Activated naive CD4-positive, alpha-beta T cell treated with anti-CD3 and anti-CD28 coated beads, Interleukin-2, amount 50 U/mL, for 16 hours (primary cell): ENCODE results near the gene PCDHGA1.

Experiments used
- DNase-seq: peaks from one replicate; pipeline ENCODE4 v3.0.0-alpha.2; 2020

Gene PCDHGA1

DNA sequence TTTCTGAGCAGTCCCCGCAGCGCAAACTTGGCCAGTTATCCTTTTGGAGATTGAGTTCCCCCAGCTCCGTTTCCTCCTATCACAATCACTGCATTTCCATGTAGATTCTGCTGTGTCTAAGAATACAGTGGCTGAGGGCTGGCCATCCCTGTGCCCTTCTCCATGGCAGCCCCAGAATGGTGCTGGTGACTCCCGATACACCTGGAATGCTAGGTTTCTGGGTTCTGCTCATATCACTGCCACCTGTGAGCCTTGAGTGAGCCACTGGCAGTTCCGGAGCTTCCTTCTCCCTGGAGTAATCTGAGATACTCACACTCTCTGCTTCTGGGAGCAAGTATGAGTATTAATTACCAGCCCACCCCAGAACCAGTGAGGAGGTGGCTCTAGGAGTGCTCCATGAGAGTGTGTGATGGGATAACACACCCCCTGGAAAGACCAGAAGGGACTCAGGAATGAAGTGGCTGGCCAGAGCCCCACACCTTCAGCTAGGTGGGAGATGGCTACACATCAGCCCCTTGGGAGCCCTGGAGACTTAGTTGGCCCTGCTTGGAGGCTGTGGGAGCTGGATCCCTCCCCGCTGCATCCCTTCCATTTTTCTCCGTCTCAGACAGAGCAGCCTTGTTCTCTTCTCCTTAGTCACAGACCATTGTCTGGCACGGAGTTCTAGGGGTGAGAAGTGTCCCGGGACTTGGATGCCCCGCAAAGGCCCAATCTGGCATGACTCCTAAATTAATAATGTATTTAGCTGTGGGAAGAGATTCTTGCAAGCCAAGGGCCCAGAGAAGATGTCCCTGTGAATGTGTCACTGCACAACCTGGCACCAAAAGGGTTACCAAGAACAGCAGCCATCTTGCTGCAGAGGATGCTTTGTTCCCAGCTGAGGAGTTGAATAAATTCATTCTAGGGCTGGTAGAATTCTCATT, 163.4 kb downstream of the PCDHGA1 start:
- DNase-seq: no peak

DNA sequence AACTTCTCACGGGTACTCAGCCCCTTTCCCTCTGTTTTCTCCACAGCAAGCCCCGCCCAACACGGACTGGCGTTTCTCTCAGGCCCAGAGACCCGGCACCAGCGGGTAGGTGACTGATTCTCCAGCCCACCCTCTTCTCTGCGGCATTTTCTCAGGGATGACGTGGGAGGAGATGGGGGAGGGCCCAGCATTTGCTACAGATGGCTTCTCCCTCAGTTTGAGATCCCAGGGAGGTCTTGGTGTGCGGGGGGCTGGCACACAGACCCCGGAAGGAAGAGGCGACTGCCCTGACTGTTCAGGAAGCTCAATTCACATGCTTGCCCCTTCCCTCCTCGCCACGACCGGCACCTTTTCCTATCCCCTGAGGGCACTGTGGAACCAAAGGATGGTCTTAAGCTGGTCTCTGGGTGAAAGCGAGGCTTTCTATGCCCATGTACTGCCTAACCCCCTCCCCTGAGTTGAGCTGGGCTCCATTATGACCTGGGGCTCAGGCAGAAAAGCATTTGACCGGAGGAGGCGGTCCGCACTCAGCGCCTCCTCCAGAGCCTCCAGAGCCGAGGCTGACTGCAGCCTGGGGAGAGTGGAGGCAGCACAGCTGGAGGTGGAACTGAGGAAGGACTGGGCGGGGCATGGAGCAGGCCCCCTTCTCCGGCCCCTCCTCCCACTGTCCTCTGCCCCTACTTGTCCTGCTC, 164.6 kb downstream of the PCDHGA1 start:
- no peak for DNase-seq

DNA sequence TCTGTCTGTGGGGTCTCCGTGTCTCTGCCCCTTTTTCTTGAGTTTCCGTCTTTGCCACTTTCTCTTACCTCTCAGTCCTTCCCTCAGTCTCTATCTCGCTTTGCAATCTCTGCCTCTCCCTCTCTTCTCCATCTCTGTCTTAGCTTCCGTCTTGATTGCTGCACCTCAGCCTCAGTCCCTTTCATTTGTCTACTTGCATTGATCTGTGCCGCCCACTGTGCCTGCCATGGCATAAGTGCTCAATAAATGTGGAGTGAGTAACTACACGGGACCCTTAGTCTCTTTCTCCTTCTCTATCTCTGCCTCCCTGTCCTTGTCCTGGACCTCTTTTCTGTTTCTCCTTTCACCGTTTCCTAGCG, 165.1 kb downstream of the PCDHGA1 start:
- DNase-seq: no peak

DNA sequence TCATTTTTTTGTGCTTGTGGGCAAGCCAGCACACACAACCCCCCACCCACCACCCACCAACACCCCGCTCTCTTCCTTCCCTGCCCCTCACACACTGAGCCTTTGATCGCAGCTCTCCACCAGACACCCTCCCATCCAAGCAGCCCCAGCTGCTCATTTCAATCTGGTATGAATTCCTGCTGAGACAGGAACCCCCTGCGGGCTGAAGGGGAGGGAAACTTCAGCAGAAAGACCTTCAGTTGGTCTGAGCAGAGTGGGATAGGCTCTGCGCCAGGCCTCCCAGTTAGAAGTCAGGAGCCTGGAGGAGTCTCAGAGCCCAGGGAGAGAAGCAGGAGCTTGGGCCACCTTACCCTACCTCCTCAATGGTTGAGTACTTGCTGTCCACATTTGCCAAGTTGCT, 165.7 kb downstream of the PCDHGA1 start:
- DNase-seq: no peak

DNA sequence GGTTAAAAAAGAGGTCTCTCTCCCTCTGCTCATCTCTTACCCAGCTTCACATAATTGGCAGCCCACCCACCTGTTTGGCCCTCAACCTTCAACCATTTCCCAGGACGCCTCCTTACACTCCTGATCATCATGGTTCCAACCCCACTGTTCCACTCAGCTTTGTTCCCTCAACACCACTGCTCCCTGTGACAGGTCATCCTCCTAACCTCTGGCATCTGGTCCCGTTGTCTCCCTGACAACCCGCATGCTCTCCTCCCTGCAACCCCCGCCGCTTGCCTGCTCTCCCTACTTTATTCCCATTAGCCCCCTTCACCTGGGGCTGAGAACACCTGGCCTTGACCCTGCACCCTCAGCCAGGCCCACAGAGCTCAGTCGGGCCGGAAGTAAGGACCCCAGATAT, 171.4 kb downstream of the PCDHGA1 start:
- no peak for DNase-seq

DNA sequence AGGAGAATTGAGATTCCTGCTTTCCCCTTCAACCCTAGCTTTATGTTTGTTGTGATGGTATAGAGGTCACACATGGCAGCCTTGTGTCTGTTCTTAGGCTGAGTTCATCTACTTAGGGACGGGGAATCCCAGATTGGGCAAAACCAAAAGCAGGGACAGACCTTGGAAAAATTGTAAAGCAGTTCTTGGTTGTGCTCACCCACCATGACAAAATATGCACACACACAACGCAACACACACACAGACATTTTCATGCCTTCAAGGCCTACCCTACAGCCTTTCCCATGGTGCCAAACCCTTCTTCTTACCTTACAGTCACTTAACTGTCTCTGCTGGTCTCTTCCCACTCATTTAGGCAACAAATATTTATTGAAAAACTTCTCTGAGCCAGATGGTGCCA, 173.4 kb downstream of the PCDHGA1 start:
- DNase-seq: no peak

DNA sequence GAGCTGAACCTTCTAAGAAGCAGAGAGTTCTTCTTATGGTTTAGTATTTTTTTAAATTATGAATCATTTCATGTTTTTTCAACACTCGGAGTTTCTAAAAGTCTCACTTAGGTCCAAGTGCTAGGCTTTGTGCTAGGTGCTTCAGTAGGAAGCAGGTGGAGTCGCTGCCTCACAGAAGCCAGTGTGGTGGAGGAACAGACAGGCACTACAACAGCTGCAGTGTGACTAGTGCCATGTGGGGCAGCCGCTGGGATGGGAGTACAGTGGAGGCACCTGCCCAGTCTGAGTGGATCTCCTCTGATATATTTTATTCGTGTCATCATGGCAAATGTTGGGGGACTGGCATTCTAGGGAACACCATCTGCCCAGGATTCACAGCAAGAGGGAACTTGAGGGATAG, 173.9 kb downstream of the PCDHGA1 start:
- DNase-seq: no peak

DNA sequence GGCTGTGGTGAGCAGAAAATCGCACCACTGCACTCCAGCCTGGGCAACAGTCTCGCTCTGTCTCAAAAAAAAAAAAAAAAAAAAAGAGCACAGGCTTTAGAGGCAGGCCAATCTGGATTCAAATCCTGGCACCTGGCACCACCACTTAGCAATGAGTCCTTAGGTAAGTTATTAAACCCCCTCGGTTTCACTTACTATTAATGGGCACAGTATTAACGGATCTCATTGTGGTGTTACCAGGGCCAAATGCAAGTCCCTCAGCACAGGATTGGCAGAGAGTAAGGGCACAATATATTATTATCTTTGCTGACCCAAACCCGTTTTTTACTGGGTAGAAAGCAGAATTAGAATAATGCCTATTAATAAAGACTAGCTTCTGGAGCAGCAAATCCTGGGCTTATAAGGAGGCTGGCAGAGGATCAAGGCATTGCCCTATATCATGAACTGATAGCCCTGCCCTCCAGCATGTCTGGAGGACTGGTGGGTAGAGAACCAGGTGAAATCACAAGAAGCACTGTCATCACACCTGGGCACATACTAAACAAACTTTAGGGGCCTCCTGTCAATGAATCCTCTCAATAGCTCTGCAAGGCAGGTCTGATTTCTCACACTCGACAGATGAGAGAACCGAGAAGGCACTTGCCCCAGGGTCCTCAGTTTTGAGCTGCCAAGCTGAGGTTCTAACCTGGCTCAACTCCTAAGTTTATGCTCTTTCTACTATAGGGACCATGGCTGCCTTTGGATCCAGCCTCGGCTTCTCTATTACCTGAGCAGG, 176.3 kb downstream of the PCDHGA1 start:
- DNase-seq: no peak

DNA sequence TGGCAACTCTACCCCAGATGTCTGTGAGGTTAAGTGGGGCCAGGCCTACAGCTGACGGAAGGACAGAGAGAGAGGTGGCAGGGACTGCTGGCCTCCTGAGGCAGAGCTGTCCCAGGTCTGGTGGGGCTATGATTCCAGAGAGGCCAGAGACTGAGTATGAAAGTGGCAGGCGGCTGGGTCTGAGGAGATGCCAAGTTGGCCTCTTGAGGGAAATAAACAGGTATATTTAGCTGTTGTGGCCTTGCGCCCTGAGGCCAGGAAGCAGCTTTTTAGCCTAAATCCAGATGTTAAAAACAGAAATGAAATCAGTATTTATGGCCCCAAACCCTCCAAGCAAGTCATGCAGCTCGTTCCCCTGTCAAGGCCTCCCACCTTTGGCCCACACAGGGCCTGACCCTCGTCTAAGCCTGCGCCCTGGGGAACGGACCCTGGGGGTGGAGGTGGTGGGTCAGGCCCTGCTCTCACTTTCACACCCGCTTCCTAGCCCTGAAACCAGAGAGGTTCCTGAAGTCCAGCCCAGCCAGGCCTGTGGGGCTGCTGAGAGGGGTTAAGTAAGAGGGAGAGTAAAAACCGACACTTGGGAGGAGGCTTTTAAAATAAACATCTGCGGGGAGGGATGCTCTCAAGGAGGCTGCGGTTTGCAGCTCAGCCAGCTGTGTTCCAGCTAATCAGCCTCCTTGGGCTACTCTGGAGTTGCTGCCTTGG, 177.2 kb downstream of the PCDHGA1 start:
- DNase-seq: no peak

DNA sequence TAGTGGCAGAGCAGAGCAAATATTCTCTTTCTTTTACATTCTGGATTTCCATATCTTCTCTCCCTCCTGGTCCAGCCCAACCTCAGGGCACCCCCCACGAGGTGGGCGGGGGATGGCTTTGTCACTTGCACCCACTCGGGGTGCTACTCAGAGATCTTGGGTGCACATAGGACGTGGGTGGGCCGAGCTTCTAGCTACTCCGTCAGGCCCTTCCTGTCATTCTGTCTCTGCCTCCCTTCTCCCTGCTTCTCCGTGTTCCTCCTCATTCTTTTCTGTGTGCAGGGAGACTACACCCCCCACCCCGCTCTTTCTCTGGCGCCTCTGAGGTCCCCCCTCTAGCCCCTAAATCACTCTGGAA, 178.1 kb downstream of the PCDHGA1 start:
- no peak for DNase-seq

DNA sequence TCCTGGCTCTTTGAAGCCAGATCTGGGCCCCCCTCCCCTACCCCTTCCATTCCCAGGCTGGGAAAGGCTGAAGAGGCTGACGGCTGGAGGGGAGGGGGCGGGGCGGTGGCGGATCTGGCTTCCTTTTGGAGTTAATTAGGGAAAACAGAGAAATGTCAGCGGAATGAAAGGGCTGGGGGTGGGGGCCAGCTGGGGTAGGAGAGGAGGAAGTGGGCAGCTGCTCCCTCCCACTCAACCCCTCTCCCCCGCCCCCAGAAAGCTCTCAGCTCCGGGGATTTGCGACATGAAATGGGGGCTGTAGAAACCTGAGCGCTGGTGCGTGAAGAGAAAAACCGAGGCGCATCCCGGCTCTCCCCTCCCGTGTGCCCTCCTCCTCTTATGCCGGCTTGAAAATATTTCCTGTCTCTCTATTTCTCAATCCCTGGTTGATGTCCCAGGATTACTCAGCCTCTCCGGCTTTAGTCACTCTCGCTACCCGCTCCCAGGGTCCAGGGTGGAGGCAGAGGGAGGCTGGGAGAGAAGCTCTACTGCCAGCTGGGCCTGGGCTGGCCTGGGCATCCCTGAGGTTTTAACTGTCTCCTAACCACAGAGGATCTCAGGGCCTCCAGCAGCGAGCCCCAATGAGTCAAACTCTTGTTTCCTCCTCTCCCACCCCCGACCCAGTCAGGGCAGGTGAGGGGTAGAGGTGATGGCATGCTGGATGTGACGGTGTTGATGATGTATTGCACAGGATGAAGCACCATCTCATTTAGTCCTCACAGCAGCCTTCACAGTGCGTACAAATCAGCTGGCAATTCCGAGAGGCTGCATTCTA, 178.7 kb downstream of the PCDHGA1 start:
- DNase-seq: no peak

DNA sequence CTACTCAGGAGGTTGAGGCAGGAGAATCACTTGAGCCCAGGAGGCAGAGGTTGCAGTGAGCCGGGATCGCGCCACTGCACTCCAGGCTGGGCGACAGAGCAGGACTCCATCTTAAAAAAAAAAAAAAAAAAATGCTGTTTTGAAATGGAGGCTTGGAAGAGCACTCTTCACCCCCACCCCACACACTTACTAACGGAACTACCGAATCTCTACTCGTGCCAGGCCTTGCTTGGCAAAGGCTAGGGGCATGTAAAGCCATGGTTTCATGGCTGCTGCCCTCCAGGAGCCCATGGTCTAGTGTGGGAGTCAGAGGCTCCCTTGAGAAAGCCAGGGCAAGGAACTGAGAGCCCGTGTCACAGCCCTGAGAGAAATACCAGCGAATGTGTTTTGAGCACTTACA, 179.8 kb downstream of the PCDHGA1 start:
- DNase-seq: no peak

DNA sequence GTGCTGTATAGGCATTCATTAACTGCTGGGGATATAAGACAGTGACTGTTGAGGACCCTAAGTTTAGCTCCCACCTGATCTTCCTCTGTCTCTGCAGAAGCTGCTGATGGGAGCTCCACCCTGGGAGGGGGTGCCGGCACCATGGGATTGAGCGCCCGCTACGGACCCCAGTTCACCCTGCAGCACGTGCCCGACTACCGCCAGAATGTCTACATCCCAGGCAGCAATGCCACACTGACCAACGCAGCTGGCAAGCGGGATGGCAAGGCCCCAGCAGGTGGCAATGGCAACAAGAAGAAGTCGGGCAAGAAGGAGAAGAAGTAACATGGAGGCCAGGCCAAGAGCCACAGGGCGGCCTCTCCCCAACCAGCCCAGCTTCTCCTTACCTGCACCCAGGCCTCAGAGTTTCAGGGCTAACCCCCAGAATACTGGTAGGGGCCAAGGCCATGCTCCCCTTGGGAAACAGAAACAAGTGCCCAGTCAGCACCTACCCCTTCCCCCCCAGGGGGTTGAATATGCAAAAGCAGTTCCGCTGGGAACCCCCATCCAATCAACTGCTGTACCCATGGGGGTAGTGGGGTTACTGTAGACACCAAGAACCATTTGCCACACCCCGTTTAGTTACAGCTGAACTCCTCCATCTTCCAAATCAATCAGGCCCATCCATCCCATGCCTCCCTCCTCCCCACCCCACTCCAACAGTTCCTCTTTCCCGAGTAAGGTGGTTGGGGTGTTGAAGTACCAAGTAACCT, 180.7 kb downstream of the PCDHGA1 start:
- DNase-seq: no peak

DNA sequence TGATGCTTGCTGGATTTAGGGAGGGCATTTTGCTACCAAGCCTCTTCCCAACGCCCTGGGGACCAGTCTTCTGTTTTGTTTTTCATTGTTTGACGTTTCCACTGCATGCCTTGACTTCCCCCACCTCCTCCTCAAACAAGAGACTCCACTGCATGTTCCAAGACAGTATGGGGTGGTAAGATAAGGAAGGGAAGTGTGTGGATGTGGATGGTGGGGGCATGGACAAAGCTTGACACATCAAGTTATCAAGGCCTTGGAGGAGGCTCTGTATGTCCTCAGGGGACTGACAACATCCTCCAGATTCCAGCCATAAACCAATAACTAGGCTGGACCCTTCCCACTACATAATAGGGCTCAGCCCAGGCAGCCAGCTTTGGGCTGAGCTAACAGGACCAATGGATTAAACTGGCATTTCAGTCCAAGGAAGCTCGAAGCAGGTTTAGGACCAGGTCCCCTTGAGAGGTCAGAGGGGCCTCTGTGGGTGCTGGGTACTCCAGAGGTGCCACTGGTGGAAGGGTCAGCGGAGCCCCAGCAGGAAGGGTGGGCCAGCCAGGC, 181.5 kb downstream of the PCDHGA1 start:
- DNase-seq: no peak

DNA sequence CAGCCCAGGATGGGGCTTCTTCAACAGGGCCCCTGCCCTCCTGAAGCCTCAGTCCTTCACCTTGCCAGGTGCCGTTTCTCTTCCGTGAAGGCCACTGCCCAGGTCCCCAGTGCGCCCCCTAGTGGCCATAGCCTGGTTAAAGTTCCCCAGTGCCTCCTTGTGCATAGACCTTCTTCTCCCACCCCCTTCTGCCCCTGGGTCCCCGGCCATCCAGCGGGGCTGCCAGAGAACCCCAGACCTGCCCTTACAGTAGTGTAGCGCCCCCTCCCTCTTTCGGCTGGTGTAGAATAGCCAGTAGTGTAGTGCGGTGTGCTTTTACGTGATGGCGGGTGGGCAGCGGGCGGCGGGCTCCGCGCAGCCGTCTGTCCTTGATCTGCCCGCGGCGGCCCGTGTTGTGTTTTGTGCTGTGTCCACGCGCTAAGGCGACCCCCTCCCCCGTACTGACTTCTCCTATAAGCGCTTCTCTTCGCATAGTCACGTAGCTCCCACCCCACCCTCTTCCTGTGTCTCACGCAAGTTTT, 182.1 kb downstream of the PCDHGA1 start:
- DNase-seq: peak; percentile 82

DNA sequence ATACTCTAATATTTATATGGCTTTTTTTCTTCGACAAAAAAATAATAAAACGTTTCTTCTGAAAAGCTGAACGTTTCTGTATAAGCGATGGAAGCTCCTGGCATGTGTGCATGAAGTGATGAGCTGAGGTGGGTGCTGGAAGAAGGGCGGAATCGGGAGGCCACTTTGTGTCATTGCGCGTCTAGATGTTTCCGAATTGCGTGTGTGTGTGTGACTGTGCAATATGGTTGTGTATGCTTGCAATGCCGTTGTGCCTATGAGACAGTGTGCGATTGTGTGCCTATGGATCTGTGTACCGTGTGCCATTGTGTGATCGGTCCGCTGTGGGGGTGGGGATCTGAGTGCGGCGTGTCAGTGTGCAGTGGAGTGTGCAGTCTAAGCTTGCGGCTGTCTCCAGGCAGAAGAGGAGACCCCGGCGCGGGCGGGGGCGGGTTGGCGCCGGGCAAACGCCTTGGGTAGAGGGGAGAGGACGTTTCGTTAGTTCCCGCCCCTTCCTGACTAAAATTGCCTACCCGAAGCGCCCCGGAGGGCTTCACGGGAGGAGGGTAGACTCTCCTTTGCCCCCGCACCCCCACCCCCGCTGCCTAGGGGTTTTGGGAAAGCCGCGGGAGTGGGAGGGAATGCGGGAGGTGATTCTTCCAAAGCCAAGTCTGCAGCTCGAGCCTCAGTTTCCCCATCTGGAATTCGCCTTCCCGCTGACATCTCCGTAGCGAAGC, 182.8 kb downstream of the PCDHGA1 start:
- peak; percentile 52 for DNase-seq

DNA sequence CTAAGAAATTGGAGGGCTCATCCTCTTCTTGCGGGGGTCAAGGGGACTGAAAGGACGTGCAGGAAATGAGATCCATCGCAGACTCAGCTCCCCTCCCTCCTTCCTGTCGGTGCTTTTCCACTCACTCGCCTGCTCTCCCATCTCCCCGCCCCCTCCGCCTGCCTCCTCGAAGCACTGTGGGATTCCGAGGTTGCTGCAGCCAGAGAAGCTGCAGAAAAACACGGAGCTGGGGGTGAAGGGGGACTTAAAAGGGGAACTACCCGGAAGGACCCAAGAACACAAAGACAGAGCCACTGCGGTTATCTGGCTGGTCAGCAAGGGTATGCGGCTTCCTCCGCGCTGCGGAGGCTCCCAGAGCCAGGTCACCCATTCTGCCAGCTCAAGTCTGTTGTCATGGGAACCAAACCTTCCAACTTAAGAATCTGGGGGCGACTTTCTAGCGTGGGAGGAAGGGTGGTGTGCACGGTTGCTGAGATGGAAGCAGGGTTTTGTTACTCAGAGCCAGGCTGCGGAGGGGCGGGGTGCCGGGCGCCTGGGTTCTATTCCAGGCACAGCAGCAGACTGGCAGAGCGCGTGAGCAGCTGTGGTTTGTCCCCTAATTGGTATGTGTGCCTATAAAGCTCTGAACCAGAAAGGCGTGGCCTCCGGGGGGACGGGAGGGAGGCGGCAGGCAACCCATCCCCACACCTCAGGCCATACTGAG, 183.5 kb downstream of the PCDHGA1 start:
- peak; percentile 78 for DNase-seq

DNA sequence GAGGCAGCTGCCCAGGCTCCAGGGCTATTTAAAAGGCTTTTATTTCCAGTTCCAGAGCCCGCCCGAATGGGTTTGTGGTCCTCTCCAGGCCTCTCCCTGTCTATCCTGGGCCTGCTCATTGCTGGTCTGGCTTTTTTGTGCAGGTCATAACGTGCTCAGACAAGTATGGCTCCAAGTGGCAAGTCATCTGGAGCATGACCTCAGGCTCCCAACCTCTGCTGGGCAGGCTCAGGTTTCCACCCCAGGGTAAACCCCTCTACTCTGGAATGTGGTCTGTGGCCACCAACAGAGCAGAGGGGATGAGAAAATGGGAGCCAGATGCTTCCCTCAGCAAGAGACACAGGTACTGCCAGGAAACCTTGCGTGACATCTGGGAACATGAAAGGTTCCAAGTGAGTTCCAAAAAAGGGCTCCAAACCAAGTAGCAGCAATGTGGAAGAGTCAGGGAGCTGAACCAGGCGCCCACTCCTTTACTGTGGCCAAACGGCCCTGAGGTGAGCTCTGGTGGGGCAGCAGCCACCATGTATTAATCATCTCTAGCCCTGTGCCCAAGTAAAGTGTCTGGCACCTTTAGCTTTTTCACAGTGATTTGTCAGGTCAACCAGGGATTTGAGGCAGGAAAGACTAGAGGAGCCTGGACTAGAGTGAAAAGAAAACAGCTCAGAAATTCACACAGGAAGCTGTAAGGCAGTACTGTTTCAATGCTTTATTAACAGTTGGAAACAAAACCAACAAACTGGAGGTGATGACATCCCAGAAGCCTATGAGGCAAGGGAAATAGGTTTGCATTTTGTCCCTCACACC, 184.2 kb downstream of the PCDHGA1 start:
- no peak for DNase-seq

DNA sequence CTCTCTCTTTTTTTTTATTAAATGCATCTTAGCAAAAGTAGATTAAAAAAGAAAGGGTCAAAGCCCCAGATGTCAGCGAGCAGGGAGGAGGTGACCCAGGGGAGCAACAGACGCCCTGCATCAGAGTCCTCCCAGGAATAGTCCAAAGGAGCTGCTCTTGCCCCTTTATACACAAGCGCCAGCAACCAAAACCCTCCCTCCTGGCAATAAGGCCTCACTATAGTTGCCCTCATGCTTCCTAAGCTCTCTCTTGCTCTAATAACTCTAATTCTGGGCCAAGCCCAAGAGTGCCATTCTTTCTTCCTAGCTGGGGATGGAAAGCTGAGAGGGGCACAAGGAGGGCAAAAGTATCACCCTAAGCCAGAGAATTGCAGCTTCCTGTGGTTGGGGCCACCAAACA, 184.8 kb downstream of the PCDHGA1 start:
- no peak for DNase-seq
